IMR-90 (cell line): ENCODE data around the gene MTCH2. TPM values are rescaled to one million over a fixed set of nuclear protein-coding genes. Genes with fewer than 3 reads are reported as not detected.

Source experiments
- ATAC-seq: fragments of 200-7000 bp; cut with Tn5 transposase; 2 replicates; pipeline ENCODE4 v1.9.1; 2020; ENCODE audit warnings: low read depth, mild to moderate bottlenecking, moderate library complexity
- BruUV-seq: library from RNA; stranded (reverse); fragments of 400-500 nt; replicated peaks from 2 replicates; lab custom pipeline; 2021; lab: Mats Ljungman, UMichigan
- CTCF ChIA-PET: fragments of 300-600 bp; formaldehyde crosslinking; extraction: SDS; loops from one replicate; lab custom pipeline; 2021; ENCODE audit warnings: antibody characterized with exemption; lab: Yijun Ruan, JAX
- POLR2A ChIA-PET: fragments of 300-600 bp; sonication (Branson Sonifier 250); formaldehyde crosslinking; loops from one replicate; lab custom pipeline; 2022; ENCODE audit warnings: antibody characterized with exemption; ENCODE audit not compliant: unreplicated experiment; lab: Charles Lee
- DNase-seq: peaks from one replicate; pipeline ENCODE4 v3.0.0; 2013
- H2AFZ ChIP-seq: replicated peaks from 2 replicates; pipeline ENCODE3; 2013; ENCODE audit warnings: low read length, mild to moderate bottlenecking; ENCODE audit not compliant: poor library complexity
- H2AK5ac ChIP-seq: 2 replicates; pipeline ENCODE4 v1.6.1; 2013; ENCODE audit warnings: low read depth, low read length, inconsistent platforms
- H2AK9ac ChIP-seq: replicated peaks from 2 replicates; pipeline ENCODE3; 2013; ENCODE audit warnings: mild to moderate bottlenecking, low read depth, low read length, moderate library complexity; ENCODE audit not compliant: poor library complexity
- H2BK120ac ChIP-seq: 2 replicates; pipeline ENCODE4 v1.6.1; 2013; ENCODE audit warnings: low read depth, low read length, inconsistent platforms
- H2BK15ac ChIP-seq: 3 replicates; pipeline ENCODE4 v1.6.1; 2013; ENCODE audit warnings: low read depth, low read length, inconsistent platforms
- H2BK20ac ChIP-seq: 2 replicates; pipeline ENCODE4 v1.6.1; 2013; ENCODE audit warnings: low read depth, mild to moderate bottlenecking, inconsistent platforms, low read length, moderate library complexity
- H2BK5ac ChIP-seq: 2 replicates; pipeline ENCODE4 v1.6.1; 2013; ENCODE audit warnings: mild to moderate bottlenecking, low read depth, low read length, inconsistent platforms; ENCODE audit not compliant: poor library complexity, severe bottlenecking
- H3K14ac ChIP-seq: replicated peaks from 2 replicates; pipeline ENCODE4 v1.6.1; 2013; ENCODE audit warnings: low read depth, low read length, inconsistent platforms
- H3K18ac ChIP-seq: 2 replicates; pipeline ENCODE4 v1.6.1; 2013; ENCODE audit warnings: low read depth, low read length, control low read depth
- H3K23ac ChIP-seq: 2 replicates; pipeline ENCODE4 v1.6.1; 2013; ENCODE audit warnings: low read depth, low read length, inconsistent platforms
- H3K27ac ChIP-seq: 2 replicates; pipeline ENCODE4 v1.5.1; 2013; ENCODE audit warnings: mild to moderate bottlenecking, control low read depth, low read length; ENCODE audit not compliant: insufficient read depth
- H3K27me3 ChIP-seq: 2 replicates; pipeline ENCODE4 v1.6.1; 2013; ENCODE audit warnings: low read length; ENCODE audit not compliant: control insufficient read depth, insufficient read depth
- H3K36me3 ChIP-seq: 2 replicates; pipeline ENCODE4 v1.6.1; 2013; ENCODE audit warnings: low read length, mixed read lengths; ENCODE audit not compliant: control insufficient read depth, insufficient read depth
- H3K4ac ChIP-seq: 2 replicates; pipeline ENCODE4 v1.6.1; 2013; ENCODE audit warnings: low read depth, low read length, inconsistent platforms
- H3K4me1 ChIP-seq: 2 replicates; pipeline ENCODE4 v1.6.1; 2013; ENCODE audit warnings: low read length, mixed read lengths; ENCODE audit not compliant: control insufficient read depth, insufficient read depth
- H3K4me2 ChIP-seq: 2 replicates; pipeline ENCODE4 v1.6.1; 2013; ENCODE audit warnings: low read depth, mild to moderate bottlenecking, control low read depth, low read length, moderate library complexity
- H3K4me3 ChIP-seq: 2 replicates; pipeline ENCODE4 v1.5.1; 2013; ENCODE audit warnings: low read depth, mild to moderate bottlenecking, control low read depth, low read length, moderate library complexity; ENCODE audit not compliant: insufficient read depth
- H3K56ac ChIP-seq: 2 replicates; pipeline ENCODE4 v1.6.1; 2013; ENCODE audit warnings: low read length, inconsistent platforms; ENCODE audit not compliant: insufficient read depth; ENCODE audit errors: extremely low read depth
- H3K79me1 ChIP-seq, 2 experiments: 2 replicates each; pipeline ENCODE4 v1.6.1; 2013; ENCODE audit warnings: low read length in 2 of 2, inconsistent platforms in 1 of 2, low read depth in 1 of 2
- H3K9ac ChIP-seq: 2 replicates; pipeline ENCODE4 v1.6.1; 2013; ENCODE audit warnings: low read depth, low read length, control low read depth
- H3K9me1 ChIP-seq: 2 replicates; pipeline ENCODE4 v1.6.1; 2013; ENCODE audit warnings: low read length, inconsistent platforms; ENCODE audit not compliant: insufficient read depth
- H3K9me3 ChIP-seq: 2 replicates; pipeline ENCODE4 v1.6.1; 2013; ENCODE audit warnings: low read length; ENCODE audit not compliant: control insufficient read depth, insufficient read depth
- H4K20me1 ChIP-seq: 2 replicates; pipeline ENCODE4 v1.6.1; 2013; ENCODE audit warnings: low read length, inconsistent platforms; ENCODE audit not compliant: insufficient read depth
- H4K5ac ChIP-seq: 2 replicates; pipeline ENCODE4 v1.6.1; 2013; ENCODE audit warnings: mild to moderate bottlenecking, low read depth, low read length, control low read depth
- H4K8ac ChIP-seq, 2 experiments: 2 replicates each; pipeline ENCODE4 v1.6.1; 2013; ENCODE audit warnings: low read depth in 2 of 2, low read length in 2 of 2, control low read depth in 1 of 2, inconsistent platforms in 1 of 2
- H4K91ac ChIP-seq: 2 replicates; pipeline ENCODE4 v1.6.1; 2013; ENCODE audit warnings: low read depth, low read length, inconsistent platforms; ENCODE audit not compliant: insufficient read depth
- BHLHE40 ChIP-seq: fragments of 150-350 bp; IDR thresholded peaks from 2 replicates; pipeline ENCODE4 v1.6.1; 2016; ENCODE audit warnings: mild to moderate bottlenecking, low read depth, low read length
- MAFK ChIP-seq: IDR thresholded peaks from 2 replicates; pipeline ENCODE4 v1.6.1; 2012; ENCODE audit warnings: low read depth, low read length, improper control_type of control experiment
- MAZ ChIP-seq: IDR thresholded peaks from 2 replicates; pipeline ENCODE4 v1.6.1; 2012; ENCODE audit warnings: low read depth, mild to moderate bottlenecking, low read length, improper control_type of control experiment, moderate library complexity, borderline replicate concordance
- RFX5 ChIP-seq: IDR thresholded peaks from 2 replicates; pipeline ENCODE4 v1.8.0; 2012; ENCODE audit warnings: low read depth, mild to moderate bottlenecking, low read length, moderate library complexity
- dilution Hi-C: fragments of 300-500 bp; cut with HindIII; formaldehyde crosslinking; loops from one replicate; pipeline ENCODE4 v1.14.3; 2018; ENCODE audit warnings: low sequenced_read_pairs; ENCODE audit not compliant: unreplicated experiment
- in situ Hi-C: fragments of 300-500 bp; cut with MboI; formaldehyde crosslinking; loops from 3 replicates; pipeline ENCODE4 v1.14.3; 2019; ENCODE audit warnings: low sequenced_read_pairs, inconsistent platforms, mixed read lengths
- intact Hi-C: fragments of 100-400 bp; cut with micrococcal nuclease; formaldehyde crosslinking; loops from 2 replicates; pipeline ENCODE4 v1.10.0; 2022
- polyA plus RNA-seq, 3 experiments: library from polyadenylated mRNA; depleted of rRNA; stranded (reverse); fragments of >200 nt; gene quantifications; 2 replicates each; pipeline ENCODE4 v1.2.3, GENCODE V29; 2012; ENCODE audit warnings: low replicate concordance in 1 of 3
- total RNA-seq: library from RNA; depleted of rRNA; stranded (reverse); fragments of >200 nt; gene quantifications from 2 replicates; pipeline ENCODE4 v1.2.3, GENCODE V29; 2012

The MTCH2 gene
- total and polyA plus RNA-seq, 2 of the 4 experiments (the other 2 are of a cell fraction): 103 to 163 TPM

DNA sequence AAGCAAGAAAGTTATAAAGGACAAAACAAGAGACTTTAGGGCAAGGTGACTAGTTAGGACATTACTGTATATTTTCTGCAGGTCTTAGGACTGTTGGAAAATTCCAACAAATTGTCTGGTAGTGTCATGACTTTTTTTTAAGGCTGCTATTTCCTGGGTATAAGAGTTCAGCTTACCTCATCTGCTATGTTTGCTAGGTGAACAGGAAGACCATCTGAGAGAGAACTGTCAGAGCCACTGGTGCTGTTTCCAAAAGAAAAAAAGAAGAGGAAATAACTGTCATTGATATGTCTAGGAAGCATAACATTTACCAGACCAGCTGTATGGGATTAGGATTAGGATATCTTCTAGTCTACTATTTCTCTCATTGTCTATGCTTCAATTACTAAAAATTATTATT lies 26.3 kb upstream of the MTCH2 start:
- H2BK20ac ChIP-seq: no peak overlapping the region
- intact Hi-C loops (no loop called here), dilution Hi-C loops (no loop called here), in situ Hi-C loops (no loop called here)
- no peak overlapping the region for H4K5ac ChIP-seq
- DNase-seq (no peak), ATAC-seq (no peak)
- ChIA-PET POLR2A (no interaction called here), CTCF (interaction anchor here (0.6 kb wide), 1 partner anchor 31 kb away, joined by 3 read pairs; no protein-coding TSS in a partner anchor)
- H3K27me3 ChIP-seq: no peaks in the 10 kb centered on the region
- no peak overlapping the region for H2AFZ ChIP-seq
- no peak overlapping the region for H4K8ac ChIP-seq
- no peak overlapping the region for H3K14ac ChIP-seq
- no peak overlapping the region for H3K9ac ChIP-seq
- H3K4me2 ChIP-seq: no peak overlapping the region
- no peaks in the 10 kb centered on the region for H3K9me3 ChIP-seq
- no TSS peak for BruUV-seq
- H3K36me3 ChIP-seq: no peaks in the 10 kb centered on the region
- no peak overlapping the region for H2BK15ac ChIP-seq
- H3K4me3 ChIP-seq: no peak overlapping the region
- H3K79me1 ChIP-seq: no peaks in the 10 kb centered on the region
- H3K56ac ChIP-seq: no peak overlapping the region
- no peak overlapping the region for H3K4ac ChIP-seq
- no peaks in the 10 kb centered on the region for H4K20me1 ChIP-seq
- H3K9me1 ChIP-seq: no peaks in the 10 kb centered on the region
- TF ChIP-seq MAZ (no peak), RFX5 (no peak), MAFK (no peak), BHLHE40 (no peak)
- H4K91ac ChIP-seq: no peak overlapping the region
- H3K4me1 ChIP-seq: peaks cover 3% of the 10 kb centered on the region; the same call in 1 of the 2 replicates
- no peak overlapping the region for H2BK5ac ChIP-seq
- H2BK120ac ChIP-seq: no peak overlapping the region
- no peak overlapping the region for H2AK9ac ChIP-seq
- H3K23ac ChIP-seq: no peak overlapping the region
- H3K18ac ChIP-seq: no peak overlapping the region
- H2AK5ac ChIP-seq: no peak overlapping the region
- H3K27ac ChIP-seq: no peak overlapping the region
